Subcutaneous adipose tissue (tissue), 4 donors: ENCODE data around the gene PCNX2. TPM values are rescaled to one million over a fixed set of nuclear protein-coding genes. Genes with fewer than 3 reads are reported as not detected.

Experiments used
- total RNA-seq, 4 donors: library from RNA; depleted of rRNA; stranded (reverse); fragments of >200 nt; gene quantifications; one replicate each; pipeline ENCODE4 v1.1.0, GENCODE V29; 2016
- TF ChIP-seq, protein P1 (sequence below): fragments of 450-650 bp; IDR thresholded peaks from one replicate; pipeline ENCODE4 v1.5.1; 2016; ENCODE audit warnings: low read depth, mild to moderate bottlenecking, control low read depth, antibody characterized with exemption, moderate library complexity

Gene PCNX2
- total RNA-seq, 4 donors from 2014 or later = 13.0 to 33.1 (median 18.4) TPM

GRCh38 chr1:232990176-232991128, 305.1 kb downstream of the PCNX2 start:
- TF ChIP-seq, protein P1, sequence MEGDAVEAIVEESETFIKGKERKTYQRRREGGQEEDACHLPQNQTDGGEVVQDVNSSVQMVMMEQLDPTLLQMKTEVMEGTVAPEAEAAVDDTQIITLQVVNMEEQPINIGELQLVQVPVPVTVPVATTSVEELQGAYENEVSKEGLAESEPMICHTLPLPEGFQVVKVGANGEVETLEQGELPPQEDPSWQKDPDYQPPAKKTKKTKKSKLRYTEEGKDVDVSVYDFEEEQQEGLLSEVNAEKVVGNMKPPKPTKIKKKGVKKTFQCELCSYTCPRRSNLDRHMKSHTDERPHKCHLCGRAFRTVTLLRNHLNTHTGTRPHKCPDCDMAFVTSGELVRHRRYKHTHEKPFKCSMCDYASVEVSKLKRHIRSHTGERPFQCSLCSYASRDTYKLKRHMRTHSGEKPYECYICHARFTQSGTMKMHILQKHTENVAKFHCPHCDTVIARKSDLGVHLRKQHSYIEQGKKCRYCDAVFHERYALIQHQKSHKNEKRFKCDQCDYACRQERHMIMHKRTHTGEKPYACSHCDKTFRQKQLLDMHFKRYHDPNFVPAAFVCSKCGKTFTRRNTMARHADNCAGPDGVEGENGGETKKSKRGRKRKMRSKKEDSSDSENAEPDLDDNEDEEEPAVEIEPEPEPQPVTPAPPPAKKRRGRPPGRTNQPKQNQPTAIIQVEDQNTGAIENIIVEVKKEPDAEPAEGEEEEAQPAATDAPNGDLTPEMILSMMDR = no peak

DNA sequence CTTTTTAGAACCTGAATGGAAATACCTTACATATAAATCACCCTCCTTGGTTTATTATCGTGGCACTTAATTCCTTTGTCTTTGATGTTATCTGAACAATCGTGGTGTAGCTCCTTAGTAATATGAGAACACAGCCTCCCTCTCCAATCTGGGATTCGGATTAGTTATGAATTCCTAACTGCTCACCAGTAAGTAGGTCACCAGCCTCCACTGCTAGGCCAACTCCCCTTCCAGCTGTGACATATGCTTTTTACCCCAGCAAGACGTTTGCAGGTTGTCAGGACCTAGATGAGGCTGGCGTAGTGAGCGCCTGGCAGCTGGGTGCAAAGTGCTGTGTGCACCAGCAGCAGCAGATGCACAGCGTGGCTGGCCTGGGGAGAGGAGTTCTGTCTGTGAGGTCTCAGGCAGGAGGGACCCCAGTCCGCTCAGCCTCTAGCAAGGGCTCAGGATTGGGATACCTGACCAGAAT, 306.9 kb downstream of the PCNX2 start:
- TF ChIP-seq, protein P1 = no peak

DNA sequence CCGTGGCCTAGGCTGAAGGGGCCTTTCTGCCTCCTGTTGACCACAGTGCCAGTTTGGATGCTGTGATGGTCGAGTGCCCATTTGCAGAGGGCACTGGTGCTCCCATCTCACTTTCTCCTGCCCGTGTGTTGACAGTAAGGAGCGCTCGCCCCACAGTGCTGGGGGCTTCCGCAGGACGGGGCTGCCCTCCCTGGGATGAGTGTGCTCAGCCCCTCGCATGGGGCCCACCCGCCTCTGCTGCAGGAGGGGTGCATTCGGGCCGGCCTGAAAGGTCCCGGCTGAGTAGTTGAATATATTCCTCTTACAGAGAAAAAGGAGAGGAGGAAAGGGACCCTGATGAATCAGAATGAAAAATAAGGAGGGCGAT, 307.8 kb downstream of the PCNX2 start:
- TF ChIP-seq, protein P1 = no peak

- TF ChIP-seq, protein P1 = no peak
Measured at GRCh38 chr1:232987046-232987773, 308.3 kb downstream of the PCNX2 start.

- TF ChIP-seq, protein P1 = no peak
Measured at GRCh38 chr1:232986527-232986922, 309.0 kb downstream of the PCNX2 start.

DNA sequence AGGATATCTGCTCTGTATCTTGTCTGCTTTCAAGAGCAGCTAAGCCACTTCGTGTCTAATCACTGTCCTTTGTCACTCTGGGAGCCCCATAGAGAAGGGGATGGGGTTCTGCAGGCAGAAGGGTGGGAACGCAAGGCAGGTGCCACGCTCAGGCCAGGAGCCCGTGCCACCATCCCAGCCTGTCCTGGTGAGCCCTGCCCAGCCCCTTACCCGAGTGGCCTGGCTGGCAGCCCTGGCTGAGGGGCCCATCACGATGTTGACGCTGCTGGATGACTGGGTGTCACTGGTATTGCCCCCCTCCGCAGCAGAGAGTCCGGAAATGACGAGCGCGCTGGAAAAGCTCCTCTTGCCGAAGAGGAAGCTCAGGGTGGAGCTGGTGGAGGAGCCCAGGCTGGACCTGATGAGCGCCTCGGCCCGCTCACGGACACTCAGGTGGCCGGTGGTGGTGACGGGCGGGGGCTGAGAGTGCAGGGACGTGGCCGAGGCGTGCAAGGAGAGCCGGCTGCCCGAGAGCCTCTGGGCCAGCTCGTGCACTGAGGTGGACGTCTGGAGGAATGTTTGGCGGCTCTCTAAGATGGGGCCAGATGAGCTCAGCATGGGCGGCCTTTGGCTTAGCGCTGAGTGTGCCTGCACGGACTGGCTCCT, 309.5 kb downstream of the PCNX2 start:
- TF ChIP-seq, protein P1 = no peak
